Measurements from ENCODE around the gene TSHR.

GRCh38 chr14:81138429-81138828 lies 183.0 kb downstream of the TSHR start:
- TF ChIP-seq CTCF (IDR thresholded peaks at IDR 0.05) (no peak), POLR2A (IDR thresholded peaks at IDR 0.05) (no peak)
